Lower leg skin (tissue), 3 donors: ENCODE data around the gene SMPD3.

ENCODE experiments used
- CTCF ChIP-seq, 3 donors: fragments of 450-650 bp; IDR thresholded peaks; one replicate each; pipeline ENCODE4 v1.5.1; 2016; ENCODE audit warnings: antibody characterized with exemption in 3 of 3, mild to moderate bottlenecking in 3 of 3, moderate library complexity in 2 of 3
- POLR2A ChIP-seq, 2 donors: fragments of 450-650 bp; IDR thresholded peaks; one replicate each; pipeline ENCODE4 v1.6.1; 2016 to 2017; ENCODE audit warnings: antibody characterized with exemption in 2 of 2, mild to moderate bottlenecking in 1 of 2, moderate library complexity in 1 of 2

GRCh38 chr16:68389750-68390371 lies 58.4 kb downstream of the SMPD3 start:
- TF ChIP-seq CTCF (IDR thresholded peaks at IDR 0.05) (no peak), POLR2A (IDR thresholded peaks at IDR 0.05) (no peak)
